HG02938 (cell line): ENCODE data around the gene C19orf53.

Experiments
- ATAC-seq: cut with Tn5 transposase; IDR thresholded peaks from one replicate; pipeline ENCODE4 v1.9.1; 2021; ENCODE audit warnings: mild to moderate bottlenecking, moderate library complexity; ENCODE audit not compliant: unreplicated experiment

C19orf53 gene

DNA sequence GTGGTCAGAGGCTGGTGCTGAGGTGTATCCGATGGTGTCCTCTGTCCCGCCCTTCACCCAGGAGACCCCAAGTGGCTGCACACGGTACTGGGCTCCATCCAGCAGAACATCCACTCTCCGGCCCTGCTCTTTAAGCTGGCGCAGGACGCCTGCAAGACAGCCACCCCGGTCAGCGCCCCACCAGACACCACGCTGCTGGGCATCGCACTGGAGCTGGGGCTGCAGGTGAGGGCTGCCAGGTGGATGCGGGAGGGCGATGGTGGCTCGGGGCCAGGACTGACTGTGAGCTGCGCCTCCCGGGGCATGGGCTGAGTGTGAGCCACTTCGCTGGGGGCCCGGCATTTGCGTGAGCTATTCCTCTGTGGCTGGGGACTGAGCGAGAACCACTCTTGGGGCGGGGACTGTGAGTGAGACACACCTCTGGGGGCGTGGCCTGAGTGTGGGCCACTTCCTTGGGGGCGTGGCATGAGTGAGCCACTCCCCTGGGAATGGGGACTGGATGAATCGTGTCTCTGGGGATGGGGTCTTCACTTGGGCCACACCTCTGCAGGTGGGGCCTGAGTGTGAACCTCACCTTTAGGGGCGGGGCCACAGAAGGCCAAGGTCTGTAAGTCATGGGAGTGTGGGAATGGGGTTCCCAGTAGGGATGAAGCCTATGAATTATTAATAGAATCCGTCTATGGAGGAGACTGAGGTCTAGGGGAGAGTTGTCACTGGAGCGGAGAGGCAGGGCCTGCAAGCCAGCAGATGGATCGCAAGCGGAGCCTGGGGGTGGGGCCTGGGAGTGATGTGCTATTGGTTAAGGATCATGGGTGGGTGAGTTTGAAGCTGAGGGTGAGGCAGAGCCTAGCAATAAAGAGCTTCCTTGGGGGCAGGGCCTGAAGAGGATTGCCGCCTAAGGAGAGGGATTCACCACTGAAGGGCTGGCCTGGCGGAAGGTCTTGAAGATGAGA is 51.5 kb downstream of the C19orf53 start:
- ATAC-seq = no peak

DNA sequence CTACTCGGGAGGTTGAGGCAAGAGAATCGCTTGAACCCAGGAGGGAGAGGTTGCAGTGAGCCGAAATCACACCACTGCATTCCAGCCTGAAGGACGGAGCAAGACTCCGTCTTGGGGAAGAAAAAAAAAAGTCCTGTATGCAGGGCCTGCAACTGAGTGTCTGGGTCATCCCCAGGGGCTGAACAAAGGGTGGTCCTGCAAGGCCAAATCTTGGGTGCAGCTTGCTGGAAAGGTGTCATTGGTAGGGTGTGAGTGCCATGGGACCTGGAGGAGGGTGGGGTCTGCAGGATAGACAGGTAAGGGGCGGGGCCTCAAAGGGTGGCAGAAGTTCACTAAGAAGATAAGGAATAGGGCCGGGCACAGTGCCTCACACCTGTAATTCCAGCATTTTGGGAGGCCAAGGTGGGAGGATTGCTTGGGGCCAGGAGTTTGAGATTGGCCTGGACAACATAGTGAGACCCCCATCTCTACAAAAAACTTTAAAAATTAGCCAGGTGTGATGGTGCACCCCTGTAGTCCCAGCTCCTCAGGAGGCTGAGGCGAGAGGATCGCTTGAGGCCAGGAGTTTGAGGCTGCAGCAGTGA is 52.5 kb downstream of the C19orf53 start:
- no peak for ATAC-seq

- no peak for ATAC-seq
Observed at GRCh38 chr19:13827656-13828055, 53.4 kb downstream of the C19orf53 start.
